GM18517 (cell line): Measurements from ENCODE around the gene NT5DC1.
A peak's percentile ranks its signal among the peaks of the same experiment; 100 is the strongest.

Experiments used
- ATAC-seq: cut with Tn5 transposase; IDR thresholded peaks from one replicate; pipeline ENCODE4 v1.9.1; 2021; ENCODE audit warnings: mild to moderate bottlenecking, moderate library complexity; ENCODE audit not compliant: unreplicated experiment

The NT5DC1 gene

GRCh38 chr6:116238083-116238482, 137.4 kb downstream of the NT5DC1 start:
- no peak for ATAC-seq

GRCh38 chr6:116239256-116239655, 138.6 kb downstream of the NT5DC1 start:
- ATAC-seq, result no peak

GRCh38 chr6:116239856-116240255, 139.2 kb downstream of the NT5DC1 start:
- ATAC-seq, result no peak

GRCh38 chr6:116244284-116244683, 143.6 kb downstream of the NT5DC1 start:
- no peak for ATAC-seq

GRCh38 chr6:116246089-116246488, 145.4 kb downstream of the NT5DC1 start:
- ATAC-seq, result no peak

- ATAC-seq, result no peak
Observed at GRCh38 chr6:116247285-116247684, 146.6 kb downstream of the NT5DC1 start.

GRCh38 chr6:116248577-116248976, 147.9 kb downstream of the NT5DC1 start:
- no peak for ATAC-seq

GRCh38 chr6:116251568-116252384, 151.1 kb downstream of the NT5DC1 start:
- ATAC-seq, result no peak

- no peak for ATAC-seq
Observed at GRCh38 chr6:116253188-116253504, 152.5 kb downstream of the NT5DC1 start.

- ATAC-seq, result peak; percentile 99
Observed at GRCh38 chr6:116253505-116254296, 153.0 kb downstream of the NT5DC1 start, which contains the start of gene TSPYL4. TSPYL4 (minus strand) TSS chr6:116254075; CDS start chr6:116254008, 67 bp downstream.

GRCh38 chr6:116254297-116255056, 153.8 kb downstream of the NT5DC1 start:
- ATAC-seq, result peak; percentile 39

GRCh38 chr6:116255246-116255800, 154.7 kb downstream of the NT5DC1 start:
- no peak for ATAC-seq

GRCh38 chr6:116256694-116257093, 156.0 kb downstream of the NT5DC1 start:
- ATAC-seq, result no peak

GRCh38 chr6:116258520-116258919, 157.9 kb downstream of the NT5DC1 start:
- ATAC-seq, result no peak

- ATAC-seq, result no peak
Observed at GRCh38 chr6:116263353-116263752, 162.7 kb downstream of the NT5DC1 start.

- no peak for ATAC-seq
Observed at GRCh38 chr6:116265041-116265829, 164.6 kb downstream of the NT5DC1 start.

GRCh38 chr6:116266803-116267202, 166.2 kb downstream of the NT5DC1 start:
- no peak for ATAC-seq

- ATAC-seq, result peak; percentile 9
Observed at GRCh38 chr6:116267836-116268588, 167.4 kb downstream of the NT5DC1 start.

- peak; percentile 82 for ATAC-seq
Observed at GRCh38 chr6:116268589-116269293, 168.1 kb downstream of the NT5DC1 start.
